H1 (cell line): ENCODE data around the gene MPHOSPH8. TPM values are rescaled to one million over a fixed set of nuclear protein-coding genes. Genes with fewer than 3 reads are reported as not detected.
A peak's percentile ranks its signal among the peaks of the same experiment; 100 is the strongest.

Source experiments
- CTCF ChIA-PET: fragments of 300-600 bp; sonication (Branson Sonifier 250); formaldehyde crosslinking; loops from one replicate; lab custom pipeline; 2021; ENCODE audit not compliant: partially characterized antibody; lab: Charles Lee
- POLR2A ChIA-PET: fragments of 300-600 bp; sonication (Branson Sonifier 250); formaldehyde crosslinking; loops from one replicate; lab custom pipeline; 2021; ENCODE audit warnings: inconsistent platforms; ENCODE audit not compliant: partially characterized antibody; lab: Charles Lee
- DNase-seq, 2 experiments: peaks; one replicate each; pipeline versions ENCODE4 v3.0.0 to v3.0.0-alpha.2; 2010 to 2022; ENCODE audit warnings: low spot score in 2 of 2, low read depth in 1 of 2, mixed read lengths in 1 of 2
- FAIRE-seq: peaks from 2 replicates; lab custom pipeline; 2011; peaks lifted over from hg19 to GRCh38; lab: Jason Lieb, UNC
- H2AFZ ChIP-seq: 2 replicates; pipeline ENCODE4 v1.8.1; 2012; ENCODE audit warnings: low read length, inconsistent platforms
- H2AK5ac ChIP-seq: 2 replicates; pipeline ENCODE4 v1.6.1; 2013; ENCODE audit warnings: low read depth, low read length
- H2BK120ac ChIP-seq: replicated peaks from 2 replicates; pipeline ENCODE3; 2013; ENCODE audit warnings: low read depth, low read length, inconsistent platforms
- H2BK12ac ChIP-seq: 2 replicates; pipeline ENCODE4 v1.6.1; 2013; ENCODE audit warnings: low read depth, low read length
- H2BK15ac ChIP-seq: 2 replicates; pipeline ENCODE4 v1.6.1; 2013; ENCODE audit warnings: low read length
- H2BK20ac ChIP-seq: 2 replicates; pipeline ENCODE4 v1.6.1; 2013; ENCODE audit warnings: low read length
- H2BK5ac ChIP-seq: 2 replicates; pipeline ENCODE4 v1.6.1; 2013; ENCODE audit warnings: low read depth, low read length
- H3K14ac ChIP-seq: 2 replicates; pipeline ENCODE4 v1.6.1; 2013; ENCODE audit warnings: inconsistent platforms; ENCODE audit not compliant: insufficient read length
- H3K18ac ChIP-seq: 2 replicates; pipeline ENCODE4 v1.6.1; 2013; ENCODE audit warnings: low read length; ENCODE audit errors: extremely low read depth
- H3K23ac ChIP-seq: 2 replicates; pipeline ENCODE4 v1.6.1; 2013; ENCODE audit warnings: inconsistent platforms; ENCODE audit not compliant: insufficient read length
- H3K23me2 ChIP-seq: 2 replicates; pipeline ENCODE4 v1.6.1; 2013; ENCODE audit warnings: low read depth, low read length
- H3K27ac ChIP-seq: 2 replicates; pipeline ENCODE4 v1.6.1; 2011; ENCODE audit warnings: low read depth, low read length, inconsistent platforms
- H3K27me3 ChIP-seq, 4 experiments: replicated peaks in 1 of 4; 1 replicate in 1 of 4; 2 replicates in 3 of 4; pipeline versions ENCODE4 v1.6.1 to v1.8.1; 2011 to 2013; ENCODE audit warnings: low read length in 3 of 4, mild to moderate bottlenecking in 3 of 4, inconsistent platforms in 2 of 4, mixed read lengths in 2 of 4, moderate library complexity in 1 of 4; ENCODE audit not compliant: control insufficient read depth in 3 of 4, insufficient read depth in 3 of 4; ENCODE audit errors: extremely low read depth in 1 of 4
- H3K36me3 ChIP-seq, 4 experiments: 2 replicates each; pipeline versions ENCODE4 v1.6.1 to v1.8.1; 2011 to 2013; ENCODE audit warnings: mild to moderate bottlenecking in 4 of 4, low read length in 3 of 4, moderate library complexity in 2 of 4, control low read depth in 1 of 4, inconsistent platforms in 1 of 4; ENCODE audit not compliant: insufficient read depth in 4 of 4, control insufficient read depth in 2 of 4
- H3K4ac ChIP-seq: replicated peaks from 2 replicates; pipeline ENCODE3; 2013; ENCODE audit warnings: low read length, low read depth, mixed read lengths, inconsistent platforms; ENCODE audit not compliant: insufficient read length
- H3K4me1 ChIP-seq, 4 experiments: replicated peaks in 1 of 4; 1 replicate in 1 of 4; 2 replicates in 3 of 4; pipeline versions ENCODE4 v1.6.1 to v1.8.1; 2011 to 2013; ENCODE audit warnings: low read length in 3 of 4, inconsistent platforms in 2 of 4, mixed read lengths in 1 of 4; ENCODE audit not compliant: insufficient read depth in 4 of 4, control insufficient read depth in 3 of 4
- H3K4me2 ChIP-seq, 2 experiments: 2 replicates each; pipeline versions ENCODE4 v1.6.1 to v1.8.1; 2011 to 2013; ENCODE audit warnings: low read depth in 2 of 2, low read length in 2 of 2, control low read depth in 1 of 2, inconsistent platforms in 1 of 2, mild to moderate bottlenecking in 1 of 2; ENCODE audit not compliant: insufficient read depth in 1 of 2
- H3K4me3 ChIP-seq, 4 experiments: fragments of 200-600, 300-600 bp in 1 of 4; sonication (generic), shearing (Covaris generic), sonication (Bioruptor Twin) in 1 of 4; 2 replicates each; pipeline versions ENCODE4 v1.5.1 to v1.8.1; 2011 to 2016; ENCODE audit warnings: low read length in 4 of 4, low read depth in 3 of 4, control low read depth in 2 of 4, inconsistent platforms in 2 of 4, mild to moderate bottlenecking in 2 of 4, mixed read lengths in 1 of 4, moderate library complexity in 1 of 4; ENCODE audit not compliant: insufficient read depth in 2 of 4; ENCODE audit errors: extremely low read depth in 1 of 4
- H3K56ac ChIP-seq: replicated peaks from 2 replicates; pipeline ENCODE3; 2013; ENCODE audit warnings: low read depth, mild to moderate bottlenecking, mixed read lengths, low read length, inconsistent platforms; ENCODE audit not compliant: insufficient read length
- H3K79me1 ChIP-seq: 2 replicates; pipeline ENCODE4 v1.6.1; 2013; ENCODE audit warnings: low read depth, low read length, control low read depth
- H3K79me2 ChIP-seq, 2 experiments: 2 replicates each; pipeline versions ENCODE4 v1.6.1 to v1.8.1; 2012 to 2013; ENCODE audit warnings: low read length in 2 of 2, mild to moderate bottlenecking in 2 of 2, inconsistent platforms in 1 of 2; ENCODE audit not compliant: insufficient read depth in 2 of 2, control insufficient read depth in 1 of 2
- H3K9ac ChIP-seq, 4 experiments: replicated peaks in 1 of 4; 1 replicate in 1 of 4; 2 replicates in 3 of 4; pipeline versions ENCODE4 v1.6.1 to v1.8.1; 2011 to 2013; ENCODE audit warnings: low read depth in 3 of 4, low read length in 3 of 4, control low read depth in 2 of 4, mild to moderate bottlenecking in 2 of 4, moderate library complexity in 2 of 4, inconsistent platforms in 1 of 4; ENCODE audit errors: extremely low read depth in 1 of 4
- H3K9me3 ChIP-seq, 2 experiments: 2 replicates each; pipeline versions ENCODE4 v1.6.1 to v1.8.1; 2012 to 2013; ENCODE audit warnings: mild to moderate bottlenecking in 2 of 2, moderate library complexity in 2 of 2, control low read depth in 1 of 2, inconsistent platforms in 1 of 2, low read depth in 1 of 2, low read length in 1 of 2, mixed read lengths in 1 of 2; ENCODE audit not compliant: insufficient read depth in 2 of 2
- H4K20me1 ChIP-seq, 2 experiments: replicated peaks in 1 of 2; 2 replicates each; pipeline versions ENCODE3 to v1.8.1; 2011 to 2013; ENCODE audit warnings: inconsistent platforms in 2 of 2, low read length in 2 of 2, mild to moderate bottlenecking in 1 of 2; ENCODE audit not compliant: insufficient read depth in 2 of 2, control insufficient read depth in 1 of 2
- H4K5ac ChIP-seq: 2 replicates; pipeline ENCODE4 v1.6.1; 2013; ENCODE audit warnings: low read length, low read depth, mixed read lengths, inconsistent platforms; ENCODE audit not compliant: insufficient read length
- H4K8ac ChIP-seq: 2 replicates; pipeline ENCODE4 v1.8.0; 2013; ENCODE audit warnings: mild to moderate bottlenecking, moderate library complexity, low read length, inconsistent platforms; ENCODE audit not compliant: insufficient read depth; ENCODE audit errors: extremely low read depth
- H4K91ac ChIP-seq: replicated peaks from 2 replicates; pipeline ENCODE3; 2013; ENCODE audit warnings: low read length, mixed read lengths, inconsistent platforms; ENCODE audit not compliant: insufficient read length
- CREB1 ChIP-seq: IDR thresholded peaks from 2 replicates; pipeline ENCODE4 v1.6.1; 2012; ENCODE audit warnings: inconsistent platforms
- CTBP2 ChIP-seq: IDR thresholded peaks from 2 replicates; pipeline ENCODE4 v1.7.0; 2011; ENCODE audit warnings: borderline replicate concordance, mild to moderate bottlenecking, moderate library complexity, mixed read lengths, low read length; ENCODE audit not compliant: insufficient read depth, insufficient read length
- MAFK ChIP-seq: IDR thresholded peaks from 2 replicates; pipeline ENCODE4 v1.6.1; 2012; ENCODE audit warnings: low read depth, mild to moderate bottlenecking, improper control_type of control experiment, low read length
- SAP30 ChIP-seq: fragments of 300-600 bp; sonication (generic); IDR thresholded peaks from 2 replicates; pipeline ENCODE4 v1.7.1; 2012; ENCODE audit warnings: low read length, moderate library complexity, mild to moderate bottlenecking, inconsistent platforms; ENCODE audit not compliant: insufficient read depth, insufficient replicate concordance
- SIN3A ChIP-seq, 2 experiments: IDR thresholded peaks in 1 of 2; conservative IDR thresholded peaks in 1 of 2; 2 replicates each; pipeline ENCODE4 v1.6.1; 2011 to 2012; ENCODE audit warnings: low read length in 2 of 2, improper control_type of control experiment in 1 of 2, low read depth in 1 of 2, mild to moderate bottlenecking in 1 of 2
- TAF1 ChIP-seq: IDR thresholded peaks from 2 replicates; pipeline ENCODE4 v1.6.1; 2011; ENCODE audit warnings: mild to moderate bottlenecking, low read depth, low read length
- TBP ChIP-seq: IDR thresholded peaks from 2 replicates; pipeline ENCODE4 v1.6.1; 2011; ENCODE audit warnings: low read depth, low read length, improper control_type of control experiment
- TCF12 ChIP-seq: IDR thresholded peaks from 2 replicates; pipeline ENCODE4 v1.6.1; 2011; ENCODE audit warnings: low read depth, mild to moderate bottlenecking, low read length
- WGBS, 2 experiments: shearing (Covaris generic) in 1 of 2; methylation state at CpG; one replicate each; pipeline versions ENCODE4 v1.1.6 to v1.1.7; 2013 to 2015; ENCODE audit warnings: low lambda C conversion rate in 2 of 2, mixed read lengths in 2 of 2, inconsistent platforms in 1 of 2, low coverage in 1 of 2, missing lambda C conversion rate in 1 of 2; ENCODE audit not compliant: insufficient replicate concordance in 2 of 2, insufficient coverage in 1 of 2, insufficient read length in 1 of 2; ENCODE audit errors: extremely low coverage in 1 of 2, missing lambda C conversion rate in 1 of 2; 5-methylcytosine and 5-hydroxymethylcytosine counted together
- polyA plus RNA-seq, 7 experiments: library from polyadenylated mRNA; depleted of rRNA in 3 of 7; stranded (reverse) in 5 of 7; unstranded in 2 of 7; fragments of >200 nt in 5 of 7; fragments of 200-250 nt in 2 of 7; gene quantifications; 1 replicate in 5 of 7; 2 replicates in 1 of 7; 4 replicates in 1 of 7; pipeline versions ENCODE4 v1.2.1 to v1.2.3, GENCODE V29; 2011 to 2013; ENCODE audit warnings: missing spikeins in 2 of 7, mixed read lengths in 2 of 7
- total RNA-seq: library from RNA; stranded (reverse); fragmentation: NEBNext Ultra II Directional; extraction: Animal tissue kit (Norgen Biotek cat#: 25700); gene quantifications from 2 replicates; pipeline ENCODE4 v1.2.1, GENCODE V29; 2021

The MPHOSPH8 gene
- total and polyA plus RNA-seq, 2 of the 8 experiments (the other 6 are each of a cell fraction or from before 2014, with no cell fraction given) = 8.3 to 20.5 TPM

GRCh38 chr13:19695428-19695827 is 62.0 kb downstream of the MPHOSPH8 start:
- Histone ChIP-seq H2BK120ac (no peak overlapping the region), H3K4me3 (peak overlapping the region in 1 of 4 experiments; percentile 28; a peak in 1 of 8 replicates), H2BK20ac (no peak overlapping the region), H3K79me2 (peaks cover 0 to 19% of the 10 kb centered on the region in 2 experiments; a peak in 2 of 4 replicates), H4K20me1 (no peaks in the 10 kb centered on the region), H3K14ac (no peak overlapping the region), H3K4ac (no peak overlapping the region), H3K36me3 (no peaks in the 10 kb centered on the region; a peak in 1 of 8 replicates), H4K91ac (no peak overlapping the region), H2AK5ac (no peak overlapping the region), H3K4me2 (0 out of 4 replicates have a peak overlapping the region, but pooled peaks have one; percentile 5 to 34), H3K23me2 (no peaks in the 10 kb centered on the region; the same call in 1 of the 2 replicates), H3K27ac (no peak overlapping the region), H2BK12ac (no peak overlapping the region), H3K23ac (no peak overlapping the region), H3K56ac (no peak overlapping the region), H3K9ac (no peak overlapping the region), H2AFZ (no peak overlapping the region), H4K8ac (no peak overlapping the region), H4K5ac (no peak overlapping the region), H3K4me1 (peaks cover 0 to 8% (median 5%) of the 10 kb centered on the region in 4 experiments; a peak in 2 of 7 replicates), H3K79me1 (peaks cover 2% of the 10 kb centered on the region; the same call in 1 of the 2 replicates), H3K18ac (no peak overlapping the region), H3K27me3 (no peaks in the 10 kb centered on the region), H2BK15ac (no peak overlapping the region), H2BK5ac (no peak overlapping the region), H3K9me3 (no peaks in the 10 kb centered on the region)
- TF ChIP-seq TCF12 (no peak), SIN3A (conservative IDR thresholded peaks at IDR 0.05 in 1 of 2, IDR thresholded peaks at IDR 0.05 in 1 of 2; ENCODE audit: low read depth in 1 of 2, low read length in 2 of 2) (no peak), SAP30 (no peak), CREB1 (no peak), TBP (no peak), MAFK (no peak), TAF1 (no peak), CTBP2 (no peak)
- DNase-seq = no peak
- ChIA-PET CTCF (no interaction called here), POLR2A (interaction anchor here (1.2 kb wide), 1 partner anchor 87 kb away, joined by 3 read pairs; the partner anchor contains the start of gene PSPC1)
- WGBS, 2 experiments = 82% methylated on average over 1 of the region's 1 CpG; no CpG with 5 or more reads in 1 of the 2 experiments
- FAIRE-seq = no peak
